Bronchial epithelial cell (primary cell): Measurements from ENCODE around the gene PAK4. TPM values are rescaled to one million over a fixed set of nuclear protein-coding genes. Genes with fewer than 3 reads are reported as not detected.

ENCODE experiments used
- DNase-seq: peaks from one replicate; pipeline ENCODE4 v3.0.0-alpha.2; 2010; ENCODE audit warnings: low read depth
- FAIRE-seq: peaks from 2 replicates; lab custom pipeline; 2011; peaks lifted over from hg19 to GRCh38; lab: Jason Lieb, UNC
- H3K27me3 ChIP-seq: 2 replicates; pipeline ENCODE4 v1.5.1; 2011; ENCODE audit warnings: low read length; ENCODE audit not compliant: control insufficient read depth, insufficient read depth
- H3K36me3 ChIP-seq: 2 replicates; pipeline ENCODE4 v1.5.1; 2011; ENCODE audit warnings: low read length; ENCODE audit not compliant: control insufficient read depth, insufficient read depth
- H3K4me3 ChIP-seq: 2 replicates; pipeline ENCODE4 v1.5.1; 2011; ENCODE audit warnings: mild to moderate bottlenecking, low read depth, low read length, control low read depth
- CTCF ChIP-seq: IDR thresholded peaks from 2 replicates; pipeline ENCODE4 v1.5.1; 2011; ENCODE audit warnings: mild to moderate bottlenecking, moderate library complexity, low read length, control low read depth, inconsistent platforms; ENCODE audit not compliant: insufficient read depth, severe bottlenecking
- total RNA-seq: library from RNA; depleted of rRNA; stranded (reverse); fragments of >200 nt; gene quantifications from 2 replicates; pipeline ENCODE4 v1.2.1, GENCODE V29; 2014

Gene PAK4
- total RNA-seq, 1 donor from 2014 or later: 4.5 TPM

- Histone ChIP-seq H3K27me3 (peaks cover 2% of the 10 kb centered on the region), H3K4me3 (no peak overlapping the region), H3K36me3 (no peaks in the 10 kb centered on the region)
- no peak for TF ChIP-seq CTCF
- no peak for DNase-seq
- FAIRE-seq: no peak
Observed at GRCh38 chr19:39097721-39098120, 27.9 kb upstream of the PAK4 start.

- Histone ChIP-seq H3K27me3 (peaks cover 2% of the 10 kb centered on the region), H3K4me3 (no peak overlapping the region), H3K36me3 (no peaks in the 10 kb centered on the region)
- no peak for TF ChIP-seq CTCF
- DNase-seq: no peak
- FAIRE-seq: no peak
Observed at GRCh38 chr19:39098365-39099269, 27.0 kb upstream of the PAK4 start.

GRCh38 chr19:39099341-39099740 lies 26.2 kb upstream of the PAK4 start:
- DNase-seq: no peak
- H3K36me3 ChIP-seq: no peaks in the 10 kb centered on the region
- no peak for FAIRE-seq
- no peak for TF ChIP-seq CTCF
- peaks cover 2% of the 10 kb centered on the region for H3K27me3 ChIP-seq
- H3K4me3 ChIP-seq: no peak overlapping the region

GRCh38 chr19:39100500-39101166 lies 25.0 kb upstream of the PAK4 start:
- TF ChIP-seq CTCF: no peak
- peaks cover 2% of the 10 kb centered on the region for H3K27me3 ChIP-seq
- no peak for DNase-seq
- no peaks in the 10 kb centered on the region for H3K36me3 ChIP-seq
- H3K4me3 ChIP-seq: no peak overlapping the region
- no peak for FAIRE-seq

- FAIRE-seq: no peak
- H3K27me3 ChIP-seq: peaks cover 2% of the 10 kb centered on the region
Observed at GRCh38 chr19:39103151-39103550, 22.4 kb upstream of the PAK4 start.

More at GRCh38 chr19:39103151-39103550, 22.4 kb upstream of the PAK4 start:
- no peak for TF ChIP-seq CTCF
- no peak overlapping the region for H3K4me3 ChIP-seq
- no peaks in the 10 kb centered on the region for H3K36me3 ChIP-seq
- no peak for DNase-seq
